Kidney epithelial cell (primary cell): Measurements from ENCODE around the gene PACRG. TPM values are rescaled to one million over a fixed set of nuclear protein-coding genes. Genes with fewer than 3 reads are reported as not detected.

Experiments
- DNase-seq: peaks from one replicate; pipeline ENCODE4 v3.0.0-alpha.2; 2010; ENCODE audit warnings: low read depth
- H3K27me3 ChIP-seq: 2 replicates; pipeline ENCODE4 v1.6.0; 2011; ENCODE audit warnings: low read length; ENCODE audit not compliant: control insufficient read depth, insufficient read depth
- H3K36me3 ChIP-seq: 2 replicates; pipeline ENCODE4 v1.5.1; 2011; ENCODE audit warnings: low read length; ENCODE audit not compliant: control insufficient read depth, insufficient read depth
- H3K4me3 ChIP-seq: 2 replicates; pipeline ENCODE4 v1.5.1; 2011; ENCODE audit warnings: low read depth, mild to moderate bottlenecking, control low read depth, low read length
- total RNA-seq: library from RNA; depleted of rRNA; stranded (reverse); fragments of >200 nt; gene quantifications from 2 replicates; pipeline ENCODE4 v1.2.3, GENCODE V29; 2015
- TF ChIP-seq, protein P1 (sequence below): IDR thresholded peaks from 2 replicates; pipeline ENCODE4 v1.5.1; 2011; ENCODE audit warnings: mild to moderate bottlenecking, moderate library complexity, low read length, control low read depth, inconsistent platforms; ENCODE audit not compliant: insufficient read depth, poor library complexity, severe bottlenecking

Gene PACRG
- total RNA-seq, 1 donor from 2014 or later = 0.29 TPM

DNA sequence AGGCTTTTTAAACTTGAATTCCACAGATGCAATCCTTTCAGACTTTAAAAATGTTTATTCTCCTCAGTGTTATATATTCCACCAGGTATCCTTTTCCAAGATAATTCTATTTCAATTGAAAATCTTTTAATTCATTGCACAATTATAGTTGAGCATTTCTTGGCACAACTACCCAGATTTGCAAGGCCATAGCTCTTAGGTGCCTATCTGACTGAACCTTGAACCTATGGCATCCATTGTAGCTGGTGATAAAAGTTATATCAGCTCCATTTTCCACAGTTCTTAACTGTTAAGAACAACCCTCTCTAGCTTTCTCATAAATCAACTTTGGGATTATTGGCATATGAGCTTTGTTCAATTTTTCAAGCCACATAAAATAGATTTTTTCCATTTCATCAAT lies 42.4 kb downstream of the PACRG start:
- Histone ChIP-seq H3K36me3 (no peaks in the 10 kb centered on the region), H3K27me3 (no peaks in the 10 kb centered on the region), H3K4me3 (no peak overlapping the region)
- no peak for DNase-seq
- TF ChIP-seq, protein P1, sequence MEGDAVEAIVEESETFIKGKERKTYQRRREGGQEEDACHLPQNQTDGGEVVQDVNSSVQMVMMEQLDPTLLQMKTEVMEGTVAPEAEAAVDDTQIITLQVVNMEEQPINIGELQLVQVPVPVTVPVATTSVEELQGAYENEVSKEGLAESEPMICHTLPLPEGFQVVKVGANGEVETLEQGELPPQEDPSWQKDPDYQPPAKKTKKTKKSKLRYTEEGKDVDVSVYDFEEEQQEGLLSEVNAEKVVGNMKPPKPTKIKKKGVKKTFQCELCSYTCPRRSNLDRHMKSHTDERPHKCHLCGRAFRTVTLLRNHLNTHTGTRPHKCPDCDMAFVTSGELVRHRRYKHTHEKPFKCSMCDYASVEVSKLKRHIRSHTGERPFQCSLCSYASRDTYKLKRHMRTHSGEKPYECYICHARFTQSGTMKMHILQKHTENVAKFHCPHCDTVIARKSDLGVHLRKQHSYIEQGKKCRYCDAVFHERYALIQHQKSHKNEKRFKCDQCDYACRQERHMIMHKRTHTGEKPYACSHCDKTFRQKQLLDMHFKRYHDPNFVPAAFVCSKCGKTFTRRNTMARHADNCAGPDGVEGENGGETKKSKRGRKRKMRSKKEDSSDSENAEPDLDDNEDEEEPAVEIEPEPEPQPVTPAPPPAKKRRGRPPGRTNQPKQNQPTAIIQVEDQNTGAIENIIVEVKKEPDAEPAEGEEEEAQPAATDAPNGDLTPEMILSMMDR = no peak

DNA sequence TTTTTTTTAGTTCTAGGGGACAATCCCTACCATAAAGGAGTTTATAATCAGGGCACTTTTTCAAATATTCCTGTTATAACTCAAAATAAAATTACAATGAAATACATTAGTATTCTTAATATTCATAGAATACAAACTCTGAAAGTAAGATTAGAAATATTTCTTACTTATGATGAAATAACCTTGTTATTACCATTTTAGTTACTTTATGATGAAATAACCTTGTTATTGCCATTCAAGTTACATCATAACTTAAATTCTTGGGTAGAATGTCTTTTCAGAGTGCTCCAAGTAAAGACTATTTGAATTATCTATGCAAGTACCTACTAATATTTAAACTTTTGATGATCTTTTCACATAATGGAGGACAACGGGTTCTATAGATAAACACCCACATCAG lies 43.2 kb downstream of the PACRG start:
- H3K27me3 ChIP-seq = no peaks in the 10 kb centered on the region
- H3K36me3 ChIP-seq = no peaks in the 10 kb centered on the region
- no peak overlapping the region for H3K4me3 ChIP-seq
- DNase-seq = no peak
- TF ChIP-seq, protein P1 = no peak

DNA sequence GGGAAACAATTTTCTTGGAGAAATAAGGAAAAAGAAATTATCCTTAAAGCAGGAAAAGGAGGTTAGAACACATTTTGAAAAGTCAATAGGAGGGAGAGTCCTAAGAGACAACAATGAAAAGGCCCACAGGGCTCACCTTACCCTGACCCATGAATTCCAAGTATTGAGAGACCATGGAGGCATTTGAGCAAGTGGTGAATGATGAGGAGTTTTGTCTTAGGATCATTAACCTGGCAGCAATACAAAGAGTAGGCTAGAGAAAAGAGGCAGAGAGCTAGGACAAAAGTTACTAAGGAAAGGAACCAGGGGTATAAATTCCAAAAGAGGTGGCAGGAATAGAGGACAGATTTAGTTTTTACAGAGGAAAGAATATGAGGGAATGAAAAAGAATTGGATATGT lies 44.7 kb downstream of the PACRG start:
- no peak for DNase-seq
- TF ChIP-seq, protein P1 = no peak
- no peak overlapping the region for H3K4me3 ChIP-seq
- no peaks in the 10 kb centered on the region for H3K36me3 ChIP-seq
- H3K27me3 ChIP-seq = no peaks in the 10 kb centered on the region

DNA sequence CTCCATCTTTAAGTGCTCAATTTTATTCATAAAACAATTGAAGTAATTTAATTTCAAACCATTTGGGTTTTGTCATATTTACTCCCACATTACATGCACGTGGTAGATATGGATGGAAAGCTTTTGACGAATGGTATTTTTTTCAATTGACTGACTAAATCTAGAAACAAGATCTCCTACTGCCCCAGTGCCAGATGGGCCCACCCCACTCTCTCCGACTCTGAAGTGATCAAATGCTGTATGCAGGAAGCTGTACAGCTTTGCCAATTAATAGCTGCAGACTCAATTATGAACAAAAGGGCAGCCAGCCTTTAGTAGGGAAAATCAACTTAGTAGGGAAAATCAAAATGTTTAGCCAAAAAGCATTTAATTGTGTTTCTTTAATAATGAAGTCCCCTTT lies 46.2 kb downstream of the PACRG start:
- no peak overlapping the region for H3K4me3 ChIP-seq
- TF ChIP-seq, protein P1 = no peak
- no peaks in the 10 kb centered on the region for H3K27me3 ChIP-seq
- no peak for DNase-seq
- no peaks in the 10 kb centered on the region for H3K36me3 ChIP-seq

DNA sequence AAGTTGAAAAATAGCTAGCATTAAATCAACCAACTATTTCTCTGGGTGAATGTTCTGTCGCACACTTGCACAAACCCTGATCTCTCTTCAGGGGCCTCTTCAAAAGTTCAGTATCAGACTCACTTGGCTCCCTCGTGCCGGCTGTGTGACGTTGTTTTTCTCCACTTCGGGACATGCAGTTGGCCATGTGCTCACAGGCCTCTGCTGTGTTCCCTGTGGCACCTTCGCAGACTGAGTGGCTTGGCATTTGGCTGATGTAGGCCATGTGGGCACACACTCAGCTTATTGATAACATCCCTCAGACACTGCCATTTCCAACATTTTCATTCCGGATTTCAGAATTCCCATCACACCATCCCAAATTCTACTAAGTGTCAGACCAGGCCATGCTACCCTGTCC lies 49.3 kb downstream of the PACRG start:
- TF ChIP-seq, protein P1 = no peak
- no peak overlapping the region for H3K4me3 ChIP-seq
- H3K36me3 ChIP-seq = no peaks in the 10 kb centered on the region
- H3K27me3 ChIP-seq = no peaks in the 10 kb centered on the region
- no peak for DNase-seq

DNA sequence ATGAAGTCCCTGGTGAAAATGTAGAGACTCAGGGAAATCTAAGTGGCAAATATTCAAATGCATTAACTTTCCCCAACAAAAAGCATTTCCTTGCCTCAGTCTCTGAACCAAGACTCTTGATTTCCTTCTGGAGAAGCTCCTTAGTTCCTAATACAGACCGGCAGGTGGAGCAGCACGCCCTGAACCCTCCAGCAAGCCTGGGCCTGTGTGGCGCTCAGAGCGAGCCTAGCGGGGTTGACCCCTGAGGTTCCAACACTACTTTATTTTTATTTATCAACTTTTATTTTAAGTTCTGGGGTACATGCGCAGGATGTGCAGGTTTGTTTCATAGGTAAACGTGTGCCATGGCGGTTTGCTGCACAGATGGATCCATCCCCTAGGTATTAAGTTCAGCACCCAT lies 50.8 kb downstream of the PACRG start:
- no peaks in the 10 kb centered on the region for H3K36me3 ChIP-seq
- H3K27me3 ChIP-seq = no peaks in the 10 kb centered on the region
- TF ChIP-seq, protein P1 = no peak
- no peak for DNase-seq
- no peak overlapping the region for H3K4me3 ChIP-seq
